GM19455 (cell line): ENCODE measurements around the gene TMTC4.

Source experiments
- ATAC-seq: cut with Tn5 transposase; IDR thresholded peaks from one replicate; pipeline ENCODE4 v1.9.1; 2021; ENCODE audit not compliant: unreplicated experiment

Gene TMTC4

DNA sequence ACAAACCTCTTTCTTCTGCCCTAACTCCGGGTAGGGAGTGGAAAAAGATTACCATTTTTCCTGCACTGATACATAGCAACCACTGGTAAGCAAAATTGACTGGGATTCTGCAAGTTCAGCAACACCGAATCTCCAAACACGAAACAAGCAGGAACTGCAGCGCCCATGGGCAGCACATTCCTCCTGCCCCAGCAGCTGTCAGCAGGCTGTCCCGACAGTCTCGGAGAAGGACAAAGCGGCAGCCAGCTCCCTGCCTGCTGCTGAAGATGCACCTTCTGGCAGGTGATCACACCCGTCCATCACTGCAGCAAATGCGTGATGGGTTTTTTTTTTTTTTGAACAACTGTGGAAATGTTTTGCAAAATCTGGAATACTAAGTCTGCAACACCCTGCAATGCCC lies 6.7 kb downstream of the TMTC4 start:
- ATAC-seq = no peak

DNA sequence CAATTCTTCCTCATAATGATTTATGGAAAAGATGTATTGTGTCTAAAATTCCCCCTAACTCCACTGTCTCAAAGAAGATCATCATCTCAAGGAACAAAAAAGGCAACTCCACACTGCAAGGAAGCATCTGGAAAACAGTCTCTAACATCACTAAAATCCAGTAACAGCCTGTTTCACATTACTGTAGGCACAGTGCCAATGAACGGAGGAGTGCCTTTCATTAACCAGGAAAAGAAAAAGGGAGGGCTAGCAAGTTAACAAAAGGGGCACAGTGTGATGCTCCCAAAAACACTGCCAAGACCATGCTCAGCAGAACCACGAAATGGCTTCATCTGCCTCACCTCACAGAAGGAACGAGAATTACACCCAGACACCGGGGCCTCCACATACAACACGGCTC lies 8.5 kb downstream of the TMTC4 start:
- ATAC-seq = no peak

DNA sequence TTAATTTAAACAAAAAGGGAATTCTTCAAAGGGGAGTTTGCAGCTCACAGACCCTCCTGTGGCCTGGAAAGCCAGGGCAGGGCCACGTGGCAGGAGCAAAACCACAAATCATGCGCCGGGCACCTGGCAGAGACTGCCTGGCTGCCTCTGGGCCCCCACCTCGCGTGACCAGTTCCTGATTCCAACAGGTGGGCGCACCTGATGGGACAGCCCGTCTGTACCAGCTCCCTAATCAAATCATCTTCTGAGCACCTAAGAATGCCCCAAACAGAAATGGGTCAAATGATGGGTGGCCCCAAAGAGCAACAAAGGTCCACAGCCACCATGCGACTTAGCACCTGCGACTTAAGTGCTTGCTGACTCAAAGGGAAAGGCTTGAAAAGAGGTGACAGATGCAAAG lies 9.2 kb downstream of the TMTC4 start:
- no peak for ATAC-seq

DNA sequence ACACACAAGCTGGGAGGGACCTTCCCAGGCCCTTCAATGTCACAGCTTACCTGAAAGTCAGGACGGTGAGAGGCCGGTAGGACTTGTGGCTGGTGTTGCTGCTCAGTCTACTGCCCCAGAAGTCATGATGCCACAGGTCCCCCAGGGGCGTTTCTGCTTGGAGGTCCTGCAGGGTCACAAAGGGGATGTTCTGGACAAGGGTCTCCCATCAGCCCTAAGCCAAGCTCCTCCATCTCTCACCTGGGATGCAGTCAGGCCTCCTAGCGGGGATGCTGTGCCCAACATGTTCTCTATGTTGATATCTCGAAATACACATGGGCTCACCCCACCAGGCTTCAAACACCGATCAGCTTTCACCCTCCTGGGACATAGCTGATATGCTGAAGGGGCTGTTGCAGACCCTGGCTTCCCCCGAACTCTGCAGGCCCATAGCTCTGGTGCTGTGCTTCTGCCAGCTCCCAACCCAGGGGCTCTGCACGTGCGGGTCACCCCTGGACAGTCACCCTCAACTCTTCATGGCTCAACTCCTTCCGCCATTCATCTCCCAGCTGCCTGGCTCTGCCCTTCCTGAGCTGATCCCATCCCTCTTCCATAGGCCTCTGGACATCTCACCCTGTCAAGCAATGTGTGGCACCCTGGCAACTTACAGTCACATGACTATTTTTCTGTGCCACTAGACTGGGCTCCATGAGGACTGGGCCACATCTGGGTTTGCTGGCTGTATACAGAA lies 10.3 kb downstream of the TMTC4 start:
- no peak for ATAC-seq

DNA sequence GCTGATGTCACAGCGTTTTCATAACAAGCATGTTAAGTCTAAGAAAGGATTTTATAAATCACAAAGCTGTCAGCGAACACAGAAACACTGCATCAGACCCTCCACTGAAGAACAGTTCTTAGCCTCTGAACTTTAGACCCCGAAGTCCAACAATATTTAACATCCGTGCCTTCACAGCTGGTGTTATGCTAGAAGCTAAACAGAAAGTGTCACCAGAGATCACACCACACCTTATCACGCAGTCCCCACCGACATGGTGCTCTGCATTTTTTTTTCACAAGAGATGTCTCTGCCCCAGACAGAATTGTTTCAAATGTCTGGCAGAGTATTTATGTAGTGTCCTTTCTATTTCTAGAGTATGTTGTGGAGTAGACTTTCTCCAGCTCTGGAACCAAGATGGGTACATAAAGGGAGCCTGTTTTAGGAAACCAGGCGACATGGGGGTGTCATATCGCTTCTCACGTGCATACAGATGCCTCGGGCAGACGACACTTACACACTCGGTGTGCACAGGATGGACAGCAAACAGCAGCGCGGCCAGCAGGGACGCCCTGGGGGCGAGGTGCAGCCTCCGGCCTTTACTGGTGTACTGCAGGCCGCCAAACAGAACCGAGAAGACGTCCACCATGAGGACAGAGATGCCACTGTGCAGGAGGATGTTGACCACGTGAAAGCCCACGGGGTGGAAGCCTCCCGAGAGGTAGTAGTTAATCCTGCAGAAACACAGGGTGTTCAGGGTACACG lies 12.0 kb downstream of the TMTC4 start:
- no peak for ATAC-seq

DNA sequence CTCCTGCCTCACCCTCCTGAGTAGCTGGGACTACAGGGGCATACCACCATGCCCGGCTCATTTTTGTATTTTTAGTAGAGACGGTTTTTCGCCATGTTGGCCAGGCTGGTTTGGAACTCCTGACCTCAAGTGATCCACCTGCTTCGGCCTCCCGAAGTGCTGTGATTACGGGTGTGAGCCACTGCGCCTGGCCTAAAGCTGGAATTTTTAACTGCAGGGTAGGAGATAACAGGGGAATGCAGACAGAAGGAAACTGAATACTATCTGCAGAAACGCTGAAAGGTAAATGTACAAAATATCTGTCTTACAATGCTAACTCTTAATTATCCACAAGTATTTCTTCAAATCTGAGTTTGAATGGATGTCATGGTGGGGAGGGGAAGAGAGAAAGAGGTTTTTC lies 13.8 kb downstream of the TMTC4 start:
- no peak for ATAC-seq

DNA sequence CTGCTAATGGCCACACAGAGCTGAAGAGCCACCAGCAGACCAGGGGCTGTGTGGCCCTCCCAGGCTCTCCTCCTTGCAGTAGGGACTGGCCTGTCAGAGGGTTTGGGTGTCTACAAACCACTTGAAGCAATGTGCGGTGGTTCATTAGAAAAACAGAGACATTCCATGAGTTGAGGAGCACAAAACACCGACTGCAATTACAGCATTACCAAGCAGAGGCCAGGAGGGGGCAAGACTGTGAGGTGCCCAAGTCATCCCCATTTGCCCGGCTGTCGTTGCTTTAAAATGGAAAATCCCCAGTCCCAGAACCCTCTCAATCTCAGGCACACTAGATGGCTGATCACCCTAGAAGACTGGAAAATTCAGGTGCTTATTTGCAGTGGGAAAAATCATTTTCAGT lies 15.0 kb downstream of the TMTC4 start:
- no peak for ATAC-seq

DNA sequence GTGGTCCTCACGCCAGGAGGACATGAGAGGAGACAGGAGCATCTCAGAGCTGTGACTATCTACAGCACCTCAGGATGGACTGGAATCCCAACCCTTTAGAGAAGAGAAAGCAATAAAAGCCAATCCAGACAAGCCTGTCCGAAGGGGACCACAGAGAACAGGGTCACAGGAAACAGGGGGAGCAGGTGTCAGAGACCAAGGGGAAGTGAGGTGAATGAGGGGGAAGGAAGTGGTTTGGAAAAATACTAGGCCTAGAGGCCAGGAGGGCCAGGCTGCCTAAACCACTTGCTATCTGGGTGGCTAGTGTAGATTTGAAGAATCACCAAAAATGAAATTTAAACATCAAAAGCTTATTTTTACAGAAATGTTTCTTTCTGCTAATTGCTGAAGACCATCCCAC lies 16.2 kb downstream of the TMTC4 start:
- ATAC-seq = peak; percentile 77

DNA sequence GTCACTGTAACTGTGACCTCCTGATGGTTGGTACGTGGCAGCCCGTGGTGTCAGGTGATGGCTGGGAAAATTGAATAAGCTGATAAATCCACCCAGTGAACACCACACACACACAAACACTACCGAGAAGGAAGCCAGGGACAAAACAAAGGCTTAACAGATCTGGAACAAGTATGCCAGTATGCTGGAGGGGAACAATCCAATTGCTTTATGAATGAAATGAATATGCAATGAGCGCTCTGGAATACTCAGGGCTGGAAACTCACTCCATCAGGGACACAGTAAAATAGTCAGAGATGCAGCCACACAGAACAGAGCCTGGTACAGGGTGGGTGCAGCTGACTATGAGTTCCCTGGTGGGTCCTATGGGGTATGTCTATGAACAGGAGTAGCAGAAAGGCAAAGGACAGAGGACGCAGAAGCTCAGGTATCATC lies 16.7 kb downstream of the TMTC4 start:
- no peak for ATAC-seq

DNA sequence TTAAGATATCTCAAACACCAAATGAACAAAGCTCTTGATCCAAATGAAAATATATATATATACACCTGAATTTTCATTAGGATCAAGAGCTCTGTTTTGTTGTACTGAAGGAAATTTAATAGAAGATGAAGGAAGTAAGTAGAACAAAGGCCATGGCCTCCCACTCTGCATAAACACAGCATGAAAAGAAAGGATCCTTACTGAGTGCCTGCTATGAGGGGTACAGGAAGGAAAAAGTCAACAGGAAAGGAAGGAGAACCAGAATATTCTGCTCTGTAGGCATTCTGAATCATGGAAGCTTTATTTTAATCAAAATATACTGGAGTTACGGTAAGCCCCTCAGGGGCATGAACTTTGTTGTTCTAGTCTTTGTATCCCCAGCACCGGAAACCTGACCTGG lies 22.1 kb downstream of the TMTC4 start:
- ATAC-seq = no peak

DNA sequence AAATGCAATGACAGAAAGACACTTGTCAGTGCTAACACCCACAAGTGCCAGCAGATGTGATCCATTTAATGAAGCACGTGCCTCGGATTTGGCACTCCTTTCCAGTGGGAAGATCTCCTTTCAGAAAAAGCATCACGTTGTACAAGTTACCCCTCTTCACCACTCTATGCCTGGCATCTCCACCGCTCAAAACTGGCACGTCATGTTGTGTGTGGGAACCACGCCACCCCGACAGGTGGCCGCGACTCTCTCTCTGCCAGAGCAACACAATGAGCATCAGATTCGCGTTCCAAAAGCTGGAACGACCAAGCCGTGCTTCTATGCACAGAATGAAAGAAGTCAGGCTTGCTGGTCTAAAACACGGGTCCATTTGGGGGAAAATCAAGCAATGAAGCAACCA lies 24.3 kb downstream of the TMTC4 start:
- no peak for ATAC-seq

DNA sequence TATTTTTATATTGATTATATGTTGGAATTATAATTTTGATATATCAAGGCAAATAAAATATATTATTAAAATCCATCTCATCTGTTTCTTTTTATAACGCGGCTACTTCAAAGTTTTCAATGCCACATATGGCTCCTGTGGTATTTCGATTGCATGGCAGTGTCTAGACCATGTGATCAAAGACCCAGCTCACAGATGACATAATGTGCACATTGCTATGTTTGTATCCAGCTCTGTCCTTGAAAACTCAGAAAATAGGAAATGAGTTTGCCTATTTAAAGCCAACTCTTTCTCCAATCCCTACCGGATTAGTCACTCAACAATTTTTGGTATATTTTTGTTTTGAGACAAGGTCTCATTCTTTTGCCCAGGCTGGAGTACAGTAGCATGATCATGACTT lies 26.2 kb downstream of the TMTC4 start:
- no peak for ATAC-seq

DNA sequence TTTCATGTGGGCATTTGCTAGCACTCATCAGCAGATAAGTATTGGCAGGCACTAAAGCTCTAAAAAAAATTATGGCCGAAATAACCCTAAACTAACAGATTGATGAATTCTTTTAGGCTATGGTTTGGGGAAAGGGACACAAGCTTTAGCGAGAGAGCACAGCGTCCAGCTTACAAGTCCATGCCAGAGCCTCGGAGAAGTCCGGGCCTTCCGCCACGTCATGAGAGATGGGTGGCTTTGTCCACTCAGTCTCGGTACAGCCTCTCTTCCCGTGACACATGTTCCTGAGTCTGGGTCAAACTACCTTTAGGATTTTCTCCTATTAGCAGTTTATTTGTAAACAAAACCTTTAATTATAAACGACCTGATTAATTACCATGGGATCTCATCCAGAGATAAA lies 27.7 kb downstream of the TMTC4 start:
- ATAC-seq = no peak

DNA sequence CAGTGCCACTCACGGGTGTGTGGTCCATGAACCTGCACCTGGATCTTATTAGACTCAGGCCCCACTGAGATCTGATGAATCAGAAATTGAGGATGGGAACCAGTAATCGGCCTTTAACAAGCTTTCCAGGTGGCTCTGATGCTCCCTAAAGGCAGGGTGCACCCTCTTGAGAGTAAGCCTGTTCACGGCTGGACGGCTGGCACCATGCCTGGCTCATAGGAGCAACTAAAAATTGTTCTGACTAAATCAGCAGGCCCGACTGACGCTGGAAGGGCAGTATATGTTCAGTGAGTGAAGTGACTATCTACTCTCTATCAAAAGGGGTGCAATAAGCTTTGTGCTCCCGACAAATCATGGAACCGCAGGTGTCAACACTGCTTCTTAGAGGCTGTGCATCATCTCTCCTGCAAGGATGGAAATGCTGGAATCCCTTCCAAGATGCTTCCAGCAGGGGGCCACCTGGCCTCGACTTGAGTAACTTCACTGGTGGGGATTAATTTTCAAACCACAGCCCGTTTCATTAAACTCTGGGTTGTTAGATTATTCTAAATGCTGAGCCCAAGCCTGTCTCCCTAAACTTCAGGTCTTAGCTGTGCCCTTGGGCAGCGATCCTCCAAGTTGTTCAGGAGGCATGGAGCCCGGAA lies 28.4 kb downstream of the TMTC4 start:
- no peak for ATAC-seq

DNA sequence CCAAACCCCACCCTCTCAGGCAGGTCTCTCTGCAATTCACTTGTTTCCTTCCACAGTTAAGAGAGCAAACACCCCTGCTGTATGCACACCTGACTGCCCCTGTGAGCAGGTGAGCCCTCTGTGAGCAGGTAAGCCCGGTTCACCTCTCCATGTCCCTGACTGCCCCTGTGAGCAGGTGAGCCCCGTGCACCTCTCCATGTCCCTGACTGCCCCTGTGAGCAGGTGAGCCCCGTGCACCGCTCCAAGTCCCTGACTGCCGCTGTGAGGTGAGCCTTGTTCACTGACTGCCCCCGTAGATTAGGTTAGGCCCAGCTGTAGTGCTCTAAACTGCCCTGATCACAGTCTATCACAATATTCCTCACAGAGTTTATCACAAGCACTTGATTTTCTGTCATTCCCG lies 29.2 kb downstream of the TMTC4 start:
- ATAC-seq = no peak

DNA sequence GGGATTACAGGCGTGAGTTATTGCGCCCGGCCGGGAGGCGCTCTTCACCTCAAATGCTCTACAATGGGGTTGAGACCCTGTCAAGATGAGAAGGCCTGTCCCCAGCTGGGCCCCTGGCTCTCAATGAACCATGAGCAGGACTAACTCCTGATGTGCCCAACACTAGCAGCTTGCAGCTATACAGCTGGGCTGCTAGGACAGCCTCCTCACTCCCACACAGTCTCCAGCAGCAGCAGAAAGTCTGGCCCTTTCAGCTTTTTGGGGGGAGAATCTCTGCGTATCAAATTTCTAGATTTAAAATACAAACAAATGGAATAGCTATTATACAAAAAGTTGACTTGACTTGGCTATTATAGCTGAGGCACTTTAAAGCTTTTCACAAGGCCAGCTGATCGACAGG lies 30.2 kb downstream of the TMTC4 start:
- no peak for ATAC-seq

DNA sequence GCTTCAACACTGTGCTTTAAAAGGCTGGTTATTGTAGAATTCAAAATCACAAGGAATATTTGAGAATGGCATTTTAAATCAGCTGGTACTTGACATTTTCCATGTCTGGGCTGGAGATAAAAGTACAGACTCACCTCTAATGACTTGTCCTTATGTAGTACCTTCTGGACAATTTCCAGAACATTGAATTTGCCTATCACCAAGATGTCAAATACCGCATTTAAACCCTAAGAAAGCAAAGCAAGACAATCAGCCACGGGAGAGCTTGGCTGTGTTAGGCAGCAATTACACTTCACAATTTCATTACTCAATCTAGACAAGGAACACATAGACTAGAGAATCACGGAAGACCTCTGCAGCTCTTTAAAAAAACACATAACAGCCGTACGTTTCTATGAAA lies 36.8 kb downstream of the TMTC4 start:
- no peak for ATAC-seq

DNA sequence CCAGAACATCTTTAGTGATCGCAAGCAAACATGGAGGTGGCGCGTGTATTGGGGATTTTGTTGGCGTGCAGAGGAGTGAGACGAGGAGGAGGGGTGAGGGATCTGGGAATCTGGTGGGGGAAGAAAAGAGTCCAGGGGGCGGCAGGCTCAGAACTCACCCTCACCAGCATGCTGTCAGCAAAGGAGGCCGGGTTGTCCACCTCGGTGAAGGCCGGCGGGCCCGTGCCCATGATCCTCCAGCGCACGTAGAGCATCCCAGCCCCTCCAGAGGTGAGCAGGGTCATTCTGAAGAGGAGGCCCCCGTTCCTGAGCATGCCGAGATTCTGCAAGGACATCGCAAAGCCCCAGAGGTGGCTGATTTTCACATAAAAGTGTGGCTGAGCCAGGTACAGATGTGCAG lies 37.2 kb downstream of the TMTC4 start:
- ATAC-seq = no peak

DNA sequence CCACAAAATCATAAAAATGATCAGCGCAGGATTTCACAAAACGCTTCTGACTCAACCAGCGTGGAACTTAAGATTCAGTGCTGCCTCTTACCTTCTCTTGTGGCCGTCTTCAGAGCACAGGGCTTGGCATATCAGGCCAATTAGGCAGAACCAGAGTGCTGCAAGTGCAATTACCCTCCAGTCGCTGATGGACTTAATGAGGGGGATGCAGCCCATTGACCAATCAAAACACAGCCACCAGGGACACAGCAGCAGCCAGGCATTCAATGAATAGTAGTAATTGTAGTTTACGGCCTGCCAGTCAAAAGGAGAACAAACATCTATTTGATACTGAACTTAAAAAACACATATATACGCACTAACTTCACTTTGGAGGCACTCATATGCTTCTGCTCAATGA lies 38.2 kb downstream of the TMTC4 start:
- ATAC-seq = no peak

DNA sequence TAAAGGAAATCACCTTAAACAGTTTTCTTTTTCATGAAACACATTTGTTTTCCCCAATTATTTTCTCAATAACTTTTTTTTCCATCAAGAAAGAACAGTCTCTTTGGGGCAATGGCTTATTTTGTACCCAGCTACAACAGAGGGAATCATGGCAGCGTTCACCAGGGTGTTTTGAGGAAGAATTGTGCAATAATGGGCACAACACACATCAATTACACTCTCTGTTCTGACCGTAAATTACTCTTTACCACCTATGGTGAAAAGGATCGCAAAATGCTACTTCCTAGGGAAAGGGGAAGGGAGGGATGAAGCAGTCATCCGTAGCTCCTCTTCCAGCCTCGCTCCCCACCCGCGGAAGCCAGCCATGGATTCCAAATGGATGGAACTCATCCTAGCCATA lies 38.6 kb downstream of the TMTC4 start:
- ATAC-seq = no peak

DNA sequence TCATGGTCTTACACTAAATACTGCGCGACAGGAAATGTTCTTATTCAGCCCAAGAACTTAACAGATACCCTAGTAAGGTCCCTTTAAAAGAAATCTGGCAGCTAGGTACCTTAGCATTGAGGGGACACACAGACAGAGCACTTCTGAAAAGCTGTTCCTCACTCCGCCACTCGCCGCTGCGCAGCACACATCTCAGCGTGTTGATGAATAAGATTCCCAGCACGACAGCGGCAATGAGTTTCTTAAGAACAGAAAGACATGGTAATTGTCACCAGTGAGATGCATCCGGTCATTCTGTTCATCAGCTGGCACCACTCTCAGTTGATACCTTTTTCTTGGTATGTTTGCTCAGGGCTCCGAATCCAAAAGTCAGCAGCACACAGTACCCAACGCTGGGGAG lies 39.9 kb downstream of the TMTC4 start:
- no peak for ATAC-seq

DNA sequence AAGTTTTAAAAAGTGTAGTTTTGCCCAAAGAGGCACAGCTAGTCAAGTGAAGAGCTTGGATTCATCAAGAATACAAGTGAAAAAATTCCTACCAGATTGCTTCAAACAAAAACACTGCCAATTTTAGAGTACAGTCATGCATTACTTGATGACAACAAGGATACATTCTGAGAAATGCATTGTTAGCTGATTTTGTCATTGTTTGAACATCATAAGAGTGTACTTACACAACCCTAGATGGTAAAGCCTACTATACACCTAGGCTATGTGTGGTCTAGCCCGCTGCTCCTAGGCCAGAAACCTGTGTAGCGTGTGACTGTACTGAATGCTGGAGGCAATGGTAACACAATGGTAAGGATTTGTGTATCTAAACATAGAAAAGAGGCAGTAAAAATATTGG lies 41.1 kb downstream of the TMTC4 start:
- ATAC-seq = no peak
